Mucosa of descending colon (tissue), 3 donors: ENCODE results near the gene NFIC. TPM values are rescaled to one million over a fixed set of nuclear protein-coding genes. Genes with fewer than 3 reads are reported as not detected.

Source experiments
- ATAC-seq: fragments of 200-7000 bp; cut with Tn5 transposase; one replicate; pipeline ENCODE4 v1.9.1; 2020; ENCODE audit warnings: mild to moderate bottlenecking, moderate library complexity
- DNase-seq, 3 donors: peaks; one replicate each; pipeline ENCODE4 v3.0.0-alpha.2; 2020
- H3K36me3 ChIP-seq: fragments of 200-600 bp; one replicate; pipeline ENCODE4 v1.8.0; 2021; ENCODE audit warnings: low read depth, mild to moderate bottlenecking
- H3K4me1 ChIP-seq: fragments of 200-600 bp; one replicate; pipeline ENCODE4 v1.8.0; 2021; ENCODE audit warnings: low read depth, mild to moderate bottlenecking
- H3K4me3 ChIP-seq: fragments of 200-600 bp; one replicate; pipeline ENCODE4 v1.8.0; 2021; ENCODE audit warnings: mild to moderate bottlenecking
- H3K9me3 ChIP-seq: fragments of 200-600 bp; one replicate; pipeline ENCODE4 v1.8.0; 2021; ENCODE audit warnings: mild to moderate bottlenecking
- CTCF ChIP-seq: fragments of 200-600 bp; IDR thresholded peaks from one replicate; pipeline ENCODE4 v1.8.0; 2022; ENCODE audit warnings: antibody characterized with exemption, mild to moderate bottlenecking
- intact Hi-C, 2 donors: fragments of 100-400 bp; cut with DNase I in 1 of 2; cut with micrococcal nuclease in 1 of 2; formaldehyde crosslinking; loops; one replicate each; pipeline versions ENCODE4 v1.11.0 to v1.11.1; 2022; cut with DNase I, micrococcal nuclease
- total RNA-seq, 3 donors: library from RNA; stranded (reverse); fragmentation: NEBNext Ultra II Directional in 2 of 3; extraction: Animal tissue kit (Norgen Biotek cat#: 25700) in 2 of 3; gene quantifications; one replicate each; pipeline versions ENCODE4 v1.2.1 to v1.2.4, GENCODE V29; 2021 to 2023
- donor health status: DM: no; HTN: no; CAD: no; lungs with moderate emphysema.
- donor health status: DM: no; HTN: no; CAD: no.
- donor health status: DM: no; HTN: yes; CAD: no.

The NFIC gene
- total RNA-seq, 3 donors from 2014 or later, result 38.4 to 210 (median 79.3) TPM

GRCh38 chr19:3378352-3379150 lies 12.2 kb downstream of the NFIC start:
- H3K9me3 ChIP-seq, result no peaks in the 10 kb centered on the region
- no peaks in the 10 kb centered on the region for H3K4me1 ChIP-seq
- DNase-seq (no peak), ATAC-seq (no peak)
- H3K4me3 ChIP-seq, result no peak overlapping the region
- TF ChIP-seq CTCF, result no peak
- H3K36me3 ChIP-seq, result no peaks in the 10 kb centered on the region
- intact Hi-C loops, result no loop called here

DNA sequence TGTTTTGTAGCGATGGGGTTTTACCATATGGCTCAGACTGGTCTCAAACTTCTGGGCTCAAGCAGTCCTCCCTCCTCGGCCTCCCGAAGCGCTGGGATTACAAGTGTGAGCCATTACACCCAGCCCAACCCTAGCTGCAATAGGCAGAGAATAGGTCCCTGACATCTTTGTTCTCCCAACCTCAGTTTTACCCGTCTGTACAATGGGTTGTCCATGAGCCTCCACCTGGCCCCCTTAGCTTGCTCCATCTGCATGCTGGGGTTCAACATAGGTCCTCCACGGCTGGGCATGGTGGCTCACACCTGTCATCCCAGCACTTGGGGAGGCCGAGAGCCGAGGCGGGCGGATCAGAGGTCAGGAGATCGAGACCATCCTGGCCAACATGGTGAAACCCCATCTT lies 14.4 kb downstream of the NFIC start:
- H3K36me3 ChIP-seq, result no peaks in the 10 kb centered on the region
- H3K4me1 ChIP-seq, result peaks cover 12% of the 10 kb centered on the region
- H3K9me3 ChIP-seq, result no peaks in the 10 kb centered on the region
- no peak for TF ChIP-seq CTCF
- intact Hi-C loops, result no loop called here
- H3K4me3 ChIP-seq, result no peak overlapping the region
- DNase-seq, result no peak
- ATAC-seq, result no peak

DNA sequence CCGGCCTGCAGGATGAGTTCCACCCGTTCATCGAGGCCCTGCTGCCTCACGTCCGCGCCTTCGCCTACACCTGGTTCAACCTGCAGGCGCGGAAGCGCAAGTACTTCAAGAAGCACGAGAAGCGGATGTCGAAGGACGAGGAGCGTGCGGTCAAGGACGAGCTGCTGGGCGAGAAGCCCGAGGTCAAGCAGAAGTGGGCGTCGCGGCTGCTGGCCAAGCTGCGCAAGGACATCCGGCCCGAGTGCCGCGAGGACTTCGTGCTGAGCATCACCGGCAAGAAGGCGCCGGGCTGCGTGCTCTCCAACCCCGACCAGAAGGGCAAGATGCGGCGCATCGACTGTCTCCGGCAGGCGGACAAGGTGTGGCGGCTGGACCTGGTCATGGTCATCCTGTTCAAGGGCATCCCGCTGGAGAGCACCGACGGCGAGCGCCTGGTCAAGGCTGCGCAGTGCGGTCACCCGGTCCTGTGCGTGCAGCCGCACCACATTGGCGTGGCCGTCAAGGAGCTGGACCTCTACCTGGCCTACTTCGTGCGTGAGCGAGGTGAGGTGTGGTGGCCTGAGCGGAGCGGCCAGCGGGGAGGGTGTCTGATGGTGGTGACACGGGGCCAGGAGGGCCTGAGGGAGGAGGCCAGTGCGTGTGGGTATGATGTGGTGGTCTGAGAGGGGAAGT lies 15.5 kb downstream of the NFIC start:
- TF ChIP-seq CTCF, result no peak
- intact Hi-C loops, result no loop called here
- no peaks in the 10 kb centered on the region for H3K9me3 ChIP-seq
- no peak overlapping the region for H3K4me3 ChIP-seq
- ATAC-seq, result no peak
- H3K4me1 ChIP-seq, result peaks cover 18% of the 10 kb centered on the region
- DNase-seq, result no peak
- H3K36me3 ChIP-seq, result no peaks in the 10 kb centered on the region

DNA sequence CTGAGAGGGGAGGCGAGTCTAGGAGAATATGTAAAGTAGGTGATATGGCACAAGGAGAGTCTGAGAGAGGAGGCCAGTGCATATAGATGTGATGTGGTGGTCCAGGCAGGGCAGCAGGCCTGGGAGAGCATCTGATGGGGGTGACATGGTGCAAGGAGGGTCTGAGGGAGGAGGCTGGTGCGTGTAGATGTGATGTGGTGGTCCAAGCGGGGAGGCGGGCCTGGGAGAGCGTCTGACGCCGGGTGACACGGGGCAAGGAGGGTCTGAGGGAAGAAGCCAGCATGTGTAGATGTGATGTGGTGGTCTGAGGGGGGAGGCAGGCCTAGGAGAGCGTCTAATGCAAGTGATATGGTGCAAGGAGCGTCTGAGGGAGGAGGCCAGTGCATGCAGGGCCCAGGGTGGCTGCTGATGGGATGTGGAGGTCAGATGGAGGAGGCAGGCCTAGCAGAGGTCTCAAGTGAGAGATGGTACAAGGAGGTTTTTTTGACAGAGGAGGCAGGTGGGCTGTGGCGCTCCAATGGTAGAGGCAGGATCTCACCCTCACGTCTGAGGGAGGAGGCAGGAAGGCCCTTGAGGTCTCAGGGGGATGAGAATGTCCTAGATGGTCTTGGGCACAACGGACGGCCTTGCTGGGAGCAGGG lies 16.2 kb downstream of the NFIC start:
- no peak overlapping the region for H3K4me3 ChIP-seq
- H3K36me3 ChIP-seq, result no peaks in the 10 kb centered on the region
- no peak for ATAC-seq
- peaks cover 25% of the 10 kb centered on the region for H3K4me1 ChIP-seq
- intact Hi-C loops, result no loop called here
- no peak for TF ChIP-seq CTCF
- H3K9me3 ChIP-seq, result no peaks in the 10 kb centered on the region
- DNase-seq, result no peak

- ATAC-seq, result no peak
- TF ChIP-seq CTCF, result no peak
- H3K4me3 ChIP-seq, result no peak overlapping the region
- no peaks in the 10 kb centered on the region for H3K9me3 ChIP-seq
- H3K36me3 ChIP-seq, result no peaks in the 10 kb centered on the region
- peaks cover 32% of the 10 kb centered on the region for H3K4me1 ChIP-seq
- intact Hi-C loops, result no loop called here
- no peak for DNase-seq
Observed at GRCh38 chr19:3383121-3383722, 16.8 kb downstream of the NFIC start.
